ENCODE results near the gene PRPF18. TPM values are rescaled to one million over a fixed set of nuclear protein-coding genes. Genes with fewer than 3 reads are reported as not detected.

The PRPF18 gene
- total RNA-seq, 1 experiment from 2014 or later, result 13.4 TPM

DNA sequence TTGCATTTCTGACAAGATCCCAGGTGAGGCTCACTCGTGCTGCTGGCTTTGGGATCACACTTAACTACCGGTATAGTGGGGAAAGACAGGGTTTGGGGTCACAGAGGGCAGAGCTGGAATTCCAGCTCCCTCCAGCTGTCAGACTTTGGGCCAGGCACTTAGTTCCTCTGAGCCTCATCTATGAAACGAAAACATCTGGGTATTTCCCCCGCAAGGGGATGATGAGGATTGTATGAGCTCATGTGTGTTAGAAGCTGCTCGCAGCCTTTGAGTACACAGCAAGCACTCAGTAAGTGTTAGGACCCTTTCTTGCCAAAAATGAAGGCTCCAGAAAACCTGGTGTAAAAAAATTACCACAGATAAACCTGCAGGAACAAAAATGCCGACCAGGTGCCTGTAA, 66.1 kb downstream of the PRPF18 start:
- Mint-ChIP-seq H3K27me3 (ENCODE audit: low read depth) (no peaks in the 10 kb centered on the region), H3K4me3 (no peak overlapping the region), H3K36me3 (peaks cover 5% of the 10 kb centered on the region; the same call in 1 of the 2 replicates), H3K27ac (no peak overlapping the region), H3K4me1 (no peaks in the 10 kb centered on the region), H3K9me3 (no peaks in the 10 kb centered on the region)
- ChIA-PET POLR2A (no interaction called here), CTCF (no interaction called here)
- ATAC-seq (no peak), DNase-seq (ENCODE audit: low spot score) (no peak)
- TF ChIP-seq GABPB1 (CRISPR knock-in tag; IDR thresholded peaks at IDR 0.05), result no peak
- TF ChIP-seq ZNF281 (CRISPR knock-in tag; IDR thresholded peaks at IDR 0.05), result no peak
- no peak for TF ChIP-seq NFYB (CRISPR knock-in tag; conservative IDR thresholded peaks at IDR 0.05; ENCODE audit: low read depth)
- no peak for TF ChIP-seq ELF4 (CRISPR knock-in tag; IDR thresholded peaks at IDR 0.05; ENCODE audit: low read depth)
- TF ChIP-seq PRDM15 (CRISPR knock-in tag; IDR thresholded peaks at IDR 0.05), result no peak
- no peak for TF ChIP-seq PREB (CRISPR knock-in tag; IDR thresholded peaks at IDR 0.05; ENCODE audit: borderline replicate concordance)
- TF ChIP-seq, protein P1, sequence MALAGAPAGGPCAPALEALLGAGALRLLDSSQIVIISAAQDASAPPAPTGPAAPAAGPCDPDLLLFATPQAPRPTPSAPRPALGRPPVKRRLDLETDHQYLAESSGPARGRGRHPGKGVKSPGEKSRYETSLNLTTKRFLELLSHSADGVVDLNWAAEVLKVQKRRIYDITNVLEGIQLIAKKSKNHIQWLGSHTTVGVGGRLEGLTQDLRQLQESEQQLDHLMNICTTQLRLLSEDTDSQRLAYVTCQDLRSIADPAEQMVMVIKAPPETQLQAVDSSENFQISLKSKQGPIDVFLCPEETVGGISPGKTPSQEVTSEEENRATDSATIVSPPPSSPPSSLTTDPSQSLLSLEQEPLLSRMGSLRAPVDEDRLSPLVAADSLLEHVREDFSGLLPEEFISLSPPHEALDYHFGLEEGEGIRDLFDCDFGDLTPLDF (CRISPR knock-in tag; IDR thresholded peaks at IDR 0.05), result no peak

- TF ChIP-seq E2F5 (CRISPR knock-in tag; IDR thresholded peaks at IDR 0.05) (no peak), ZNF512 (CRISPR knock-in tag; IDR thresholded peaks at IDR 0.05; ENCODE audit: borderline replicate concordance) (no peak), TEAD4 (CRISPR knock-in tag; IDR thresholded peaks at IDR 0.05) (no peak), ZNF219 (CRISPR knock-in tag; IDR thresholded peaks at IDR 0.05; ENCODE audit: borderline replicate concordance) (no peak), NR1H2 (CRISPR knock-in tag; IDR thresholded peaks at IDR 0.05) (no peak), KAT7 (CRISPR knock-in tag; IDR thresholded peaks at IDR 0.05; ENCODE audit: borderline replicate concordance) (no peak), MYBL2 (CRISPR knock-in tag; IDR thresholded peaks at IDR 0.05) (no peak), ZNF416 (CRISPR knock-in tag; IDR thresholded peaks at IDR 0.05) (no peak), CREB1 (CRISPR knock-in tag; IDR thresholded peaks at IDR 0.05) (no peak)
- TF ChIP-seq, protein P2, sequence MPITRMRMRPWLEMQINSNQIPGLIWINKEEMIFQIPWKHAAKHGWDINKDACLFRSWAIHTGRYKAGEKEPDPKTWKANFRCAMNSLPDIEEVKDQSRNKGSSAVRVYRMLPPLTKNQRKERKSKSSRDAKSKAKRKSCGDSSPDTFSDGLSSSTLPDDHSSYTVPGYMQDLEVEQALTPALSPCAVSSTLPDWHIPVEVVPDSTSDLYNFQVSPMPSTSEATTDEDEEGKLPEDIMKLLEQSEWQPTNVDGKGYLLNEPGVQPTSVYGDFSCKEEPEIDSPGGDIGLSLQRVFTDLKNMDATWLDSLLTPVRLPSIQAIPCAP (CRISPR knock-in tag; IDR thresholded peaks at IDR 0.05), result no peak
- CTCF ChIA-PET, result interaction anchor here (0.9 kb wide), 1 partner anchor 41 kb away, joined by 3 read pairs; no protein-coding TSS in a partner anchor
- ATAC-seq, result no peak
- no peak for DNase-seq (ENCODE audit: low spot score)
- POLR2A ChIA-PET, result no interaction called here
- Mint-ChIP-seq H3K27ac (no peak overlapping the region), H3K4me1 (no peaks in the 10 kb centered on the region), H3K4me3 (no peak overlapping the region), H3K36me3 (peaks cover 5% of the 10 kb centered on the region; the same call in 1 of the 2 replicates), H3K27me3 (ENCODE audit: low read depth) (no peaks in the 10 kb centered on the region), H3K9me3 (no peaks in the 10 kb centered on the region)
Observed at GRCh38 chr10:13654118-13654830, 67.5 kb downstream of the PRPF18 start.
